G401.6 (cell line): ENCODE data around the gene GSG1L2.
A peak's percentile ranks its signal among the peaks of the same experiment; 100 is the strongest.
"Not testable (repeated sequence)": the region's sequence is repeated elsewhere in the genome, so short reads cannot be mapped to it uniquely, and the experiment has no call there.

ENCODE experiments used
- FAIRE-seq: peaks from 2 replicates; lab custom pipeline; 2012; peaks lifted over from hg19 to GRCh38; lab: Jason Lieb, UNC

The GSG1L2 gene

DNA sequence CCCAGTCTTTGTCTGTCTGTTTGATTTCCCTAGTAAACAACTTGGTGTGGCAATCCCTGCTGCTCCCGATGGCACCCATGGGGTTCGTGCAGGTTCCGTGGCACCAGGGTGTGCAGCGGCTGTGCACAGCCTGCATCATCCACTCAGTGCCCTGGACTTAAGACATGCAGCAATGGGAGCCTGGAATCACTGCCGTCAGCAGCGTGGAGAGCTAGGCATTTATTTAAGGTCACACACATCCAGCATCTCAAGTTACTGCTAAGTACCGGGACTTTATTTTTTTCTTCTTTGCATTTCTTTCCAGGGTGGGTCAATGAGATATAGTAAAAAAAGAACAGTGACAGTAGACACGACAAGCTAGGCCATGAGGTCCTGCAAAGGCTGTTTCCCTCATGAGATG, 33.3 kb downstream of the GSG1L2 start:
- no peak for FAIRE-seq

DNA sequence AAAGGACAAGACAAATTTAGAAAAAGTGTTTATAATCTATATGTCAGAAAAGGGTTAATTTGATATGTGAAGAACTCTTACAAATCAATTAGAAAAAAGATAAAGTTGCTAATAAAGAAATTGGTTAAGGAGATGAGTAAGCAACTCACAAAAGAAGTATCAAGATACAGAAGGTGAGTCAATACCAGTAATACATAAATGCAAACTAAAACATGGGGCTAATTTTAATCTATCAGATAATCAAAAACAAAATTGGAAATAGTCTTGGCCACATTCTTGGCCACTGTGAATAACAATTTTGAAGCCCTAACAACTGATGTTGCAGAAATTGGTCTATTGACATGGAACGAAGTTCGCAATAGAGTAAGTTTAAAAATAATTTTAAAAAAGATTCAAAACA, 37.3 kb downstream of the GSG1L2 start:
- FAIRE-seq: no peak

DNA sequence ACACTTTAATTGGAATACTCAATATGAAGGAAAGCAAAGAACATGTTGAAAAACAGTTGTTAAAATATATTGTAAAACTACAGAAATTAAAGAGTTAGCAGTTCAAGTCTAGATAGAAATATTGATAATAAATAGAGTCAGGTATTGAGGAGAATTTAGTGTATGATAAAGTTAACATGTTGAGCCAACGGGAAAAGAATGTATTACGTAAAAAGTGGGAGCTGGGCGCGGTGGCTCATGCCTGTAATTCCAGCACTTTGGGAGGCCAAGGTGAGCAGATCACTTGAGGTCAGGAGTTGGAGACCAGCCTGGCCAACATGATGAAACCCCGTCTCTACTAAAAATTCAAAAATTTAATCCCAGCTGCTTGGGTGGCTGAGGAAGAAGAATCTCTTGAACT, 38.4 kb downstream of the GSG1L2 start:
- not testable (repeated sequence) for FAIRE-seq

DNA sequence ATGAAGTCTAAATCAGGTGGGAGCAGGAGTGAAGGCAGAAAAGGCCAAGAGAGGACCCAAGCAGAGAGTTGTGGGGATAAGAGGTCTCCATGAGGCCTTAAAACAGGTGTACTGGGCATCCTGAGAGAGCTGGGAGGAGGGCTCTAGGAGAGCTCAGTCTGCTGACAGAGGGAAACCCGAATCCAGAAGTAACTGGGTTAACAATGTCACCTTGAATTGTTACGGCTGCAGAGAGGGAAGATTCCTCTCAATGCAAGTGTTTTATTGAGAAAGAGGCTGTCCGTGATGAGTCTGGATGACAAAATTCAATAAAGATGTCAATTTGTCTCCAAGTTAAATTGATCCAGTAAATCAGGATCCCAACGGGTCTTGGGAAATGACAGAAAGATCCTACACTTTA, 38.8 kb downstream of the GSG1L2 start:
- FAIRE-seq: no peak

DNA sequence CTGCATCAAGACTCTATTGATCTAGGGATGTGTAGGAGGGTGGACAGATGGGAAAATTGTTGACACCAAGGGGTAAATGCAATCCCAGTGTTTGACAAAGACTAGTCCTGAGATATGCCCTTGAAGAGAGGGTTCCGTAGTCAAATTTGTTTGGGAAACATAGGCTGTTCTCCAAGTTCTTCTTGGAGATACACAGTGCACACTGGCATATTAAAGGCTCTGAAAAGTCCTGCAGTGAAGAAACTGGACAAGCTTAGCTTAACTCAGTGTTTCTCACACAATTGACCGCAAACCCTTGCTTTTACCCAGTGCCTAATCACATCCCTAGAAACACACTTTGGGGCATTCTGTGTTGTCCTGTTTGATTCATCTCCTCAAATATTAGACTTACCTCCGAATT, 41.3 kb downstream of the GSG1L2 start:
- no peak for FAIRE-seq

DNA sequence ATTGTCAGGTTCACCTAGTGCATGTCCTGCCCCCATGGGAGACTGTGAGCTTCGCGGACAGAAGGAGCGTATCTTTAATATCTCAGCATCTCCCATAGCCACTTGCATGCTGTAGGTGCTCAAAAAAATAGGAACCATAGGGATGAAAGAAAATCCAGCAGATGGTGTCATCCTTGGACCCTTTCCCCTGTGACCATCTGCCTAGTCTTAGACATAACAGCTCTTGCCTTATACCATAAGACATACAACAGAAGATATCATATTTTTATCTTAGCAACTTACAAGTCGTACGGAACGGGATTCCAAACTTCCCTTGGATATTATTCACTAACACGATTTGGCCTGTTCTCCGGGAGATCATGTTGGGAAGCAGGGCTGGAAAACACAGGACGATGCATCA, 45.0 kb downstream of the GSG1L2 start:
- FAIRE-seq: no peak

DNA sequence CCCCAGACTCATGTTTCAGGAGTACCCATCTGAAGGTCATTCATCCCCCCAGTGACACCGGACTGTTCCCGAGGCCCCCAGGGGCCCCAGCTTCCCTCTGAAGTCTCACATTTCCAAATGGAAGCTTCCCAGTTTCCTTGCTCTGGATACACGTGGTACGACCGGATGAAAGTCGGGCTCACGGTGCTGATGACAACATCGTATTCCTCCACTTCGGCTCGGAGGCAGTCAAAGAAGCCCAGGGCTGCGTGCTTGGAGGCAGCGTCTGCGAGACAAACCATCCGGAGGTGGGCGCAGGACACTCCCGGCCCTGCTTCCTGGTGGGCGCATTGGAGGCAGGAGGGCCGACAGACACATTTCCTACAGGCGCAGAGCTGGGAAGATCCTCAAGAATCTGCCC, 49.2 kb downstream of the GSG1L2 start:
- no peak for FAIRE-seq

DNA sequence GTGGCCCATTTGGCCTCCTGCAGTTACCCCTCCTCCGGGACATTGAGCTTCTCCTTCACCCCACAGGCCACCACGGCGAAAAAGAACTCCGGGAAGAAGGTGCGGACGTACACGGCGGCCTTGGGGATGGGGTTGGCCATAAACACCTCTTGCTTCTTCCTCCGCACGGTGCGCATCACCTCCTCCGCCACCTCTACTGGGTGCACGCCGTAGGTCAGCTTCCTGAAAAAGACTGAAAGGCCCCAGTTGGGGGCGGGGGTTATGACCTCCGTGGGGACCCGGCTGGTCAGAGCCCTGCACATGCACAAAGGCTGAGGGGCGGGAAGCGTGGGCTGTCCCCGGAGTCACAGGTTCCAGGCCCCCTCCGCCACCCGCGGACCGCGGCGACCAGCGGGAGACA, 50.4 kb downstream of the GSG1L2 start:
- no peak for FAIRE-seq

DNA sequence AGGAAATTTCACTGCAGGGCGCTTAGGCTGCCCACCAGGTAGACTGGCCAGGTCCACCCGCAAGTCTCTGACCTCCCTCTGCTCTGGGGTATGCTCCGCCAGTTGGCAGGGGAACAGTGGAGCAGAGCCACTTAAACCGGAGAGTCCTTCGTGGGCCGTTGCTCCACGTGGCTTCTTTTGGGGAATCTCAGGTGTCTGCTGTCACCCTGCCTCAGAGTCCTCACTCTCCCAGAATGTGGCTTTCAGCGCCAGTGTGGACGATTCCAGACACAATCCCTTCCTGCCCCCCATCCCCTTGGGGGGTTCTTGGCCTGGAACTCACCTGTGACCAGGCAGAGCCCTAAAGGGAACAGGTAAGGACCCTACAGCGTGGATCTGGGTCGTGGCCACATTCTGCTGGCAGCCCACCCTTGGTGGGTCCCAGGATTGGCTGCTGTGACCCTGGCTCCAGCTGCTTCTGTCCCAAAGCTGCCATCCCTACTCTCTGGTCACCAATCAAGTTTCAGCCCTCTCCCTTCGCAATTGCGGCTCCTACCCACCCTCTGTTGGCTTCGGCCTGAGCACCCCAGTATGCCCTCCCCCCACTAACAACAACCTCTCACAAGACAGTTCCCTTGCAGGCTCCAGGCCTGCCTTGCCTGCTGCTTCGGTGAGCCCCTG, 52.7 kb downstream of the GSG1L2 start:
- FAIRE-seq: no peak

DNA sequence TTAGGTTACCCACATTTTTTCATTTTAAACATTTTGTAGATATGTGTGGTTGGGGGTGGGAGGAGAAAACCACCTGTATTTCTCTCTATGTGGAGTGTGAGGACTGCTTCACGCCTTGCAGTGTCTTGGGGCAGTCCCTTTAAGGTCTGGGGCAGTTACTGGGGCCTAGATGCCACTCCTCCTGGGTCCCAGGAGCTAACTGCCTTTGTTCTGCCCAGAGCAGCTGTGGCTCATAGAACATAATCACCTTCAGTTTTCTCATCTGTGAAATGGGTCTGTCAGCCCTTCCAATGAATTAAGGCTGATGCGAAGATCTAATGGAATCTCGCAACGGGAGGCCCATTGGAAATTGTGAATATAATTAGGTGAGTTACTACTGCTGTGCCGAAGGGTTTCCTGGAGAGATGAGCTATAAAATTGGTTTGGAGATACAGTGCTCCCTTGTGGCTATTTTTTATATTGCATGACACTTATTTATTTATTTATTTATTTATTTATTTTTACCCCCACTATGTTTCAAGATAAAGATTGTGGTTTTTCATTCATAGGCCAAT, 53.4 kb downstream of the GSG1L2 start:
- FAIRE-seq: peak; percentile 79

DNA sequence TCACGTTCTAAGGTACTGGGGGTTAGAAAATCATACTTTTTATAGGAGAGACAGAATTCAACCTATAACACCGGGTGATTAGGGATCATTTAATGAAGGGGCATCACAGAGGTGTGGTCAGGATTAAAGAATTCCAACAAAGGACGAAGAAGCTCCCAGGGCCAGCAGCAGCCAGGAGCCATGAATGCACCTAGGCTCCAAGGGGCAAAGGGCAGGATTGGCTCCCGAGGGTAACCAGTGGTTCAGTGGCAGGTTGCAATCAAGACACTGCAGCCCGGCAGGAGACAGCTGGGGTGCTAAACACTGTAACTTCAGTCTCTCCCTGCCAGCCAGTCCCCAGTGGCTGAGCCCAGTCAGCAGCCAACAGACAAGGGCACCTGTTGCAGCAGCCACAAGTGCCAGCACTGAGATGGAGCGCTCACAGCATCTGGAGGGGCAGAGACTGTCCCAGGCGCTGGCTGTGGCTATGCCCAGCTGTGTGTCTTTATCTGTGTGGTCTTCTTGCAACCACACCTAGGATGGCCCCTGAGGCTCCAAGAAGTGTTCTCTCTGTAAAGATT, 54.4 kb downstream of the GSG1L2 start:
- FAIRE-seq: no peak

DNA sequence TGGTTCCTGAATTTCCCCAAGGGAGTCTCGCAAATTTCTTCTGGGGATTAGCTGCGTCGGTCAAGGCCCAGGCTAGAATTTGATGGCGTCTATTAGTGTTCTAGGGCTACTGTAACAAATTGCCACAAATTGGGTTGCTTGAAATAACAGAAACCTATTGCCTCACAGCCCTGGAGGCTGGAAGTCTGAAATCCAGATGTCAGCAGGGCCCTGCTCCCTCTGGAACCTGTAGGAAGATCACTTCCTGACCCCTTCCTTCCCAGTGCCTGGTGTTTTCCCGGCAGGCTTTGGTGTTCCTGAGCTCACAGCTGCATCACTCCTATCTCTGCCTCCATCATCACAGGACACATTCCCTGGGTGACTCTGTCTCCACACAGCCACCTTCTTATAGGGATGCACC, 54.9 kb downstream of the GSG1L2 start:
- FAIRE-seq: no peak

DNA sequence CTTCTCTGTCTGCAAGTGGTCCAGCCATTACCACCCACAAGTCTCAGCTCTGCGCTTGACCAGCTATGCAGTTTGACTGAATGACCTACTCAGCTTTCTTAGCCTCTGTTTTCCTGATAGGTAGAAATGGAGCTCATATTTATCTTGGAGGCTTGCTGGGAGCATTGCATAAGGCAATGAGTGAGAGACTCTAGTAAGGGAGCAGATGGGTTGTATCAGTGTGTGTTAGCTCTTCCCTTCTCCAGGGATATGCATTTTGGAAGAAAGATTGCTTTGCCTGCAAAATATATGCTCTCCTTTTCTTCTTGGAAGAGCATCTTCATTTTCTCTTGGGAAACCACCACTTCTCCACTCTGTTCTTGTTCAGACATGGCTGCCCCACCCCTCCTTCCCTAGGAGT, 56.6 kb downstream of the GSG1L2 start:
- FAIRE-seq: no peak

DNA sequence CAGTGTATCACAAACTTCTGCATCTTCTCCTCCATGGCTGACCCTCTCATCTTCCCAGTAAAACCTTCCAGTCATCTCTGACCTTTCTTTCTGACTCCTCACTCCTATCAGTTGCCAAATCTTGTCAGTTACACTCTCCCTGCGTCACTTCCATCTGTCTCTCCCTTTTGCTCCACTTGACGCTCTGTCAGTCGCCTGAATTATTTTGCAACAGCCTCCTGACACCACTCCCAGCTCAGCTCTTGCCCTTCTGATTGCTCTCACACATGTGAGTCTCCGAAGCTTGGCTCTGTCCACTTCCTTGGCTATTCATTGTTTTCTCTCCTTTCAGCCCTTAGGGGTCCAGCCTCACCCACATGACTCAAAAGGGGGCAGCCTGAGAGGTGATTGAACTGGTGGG, 58.2 kb downstream of the GSG1L2 start:
- no peak for FAIRE-seq

DNA sequence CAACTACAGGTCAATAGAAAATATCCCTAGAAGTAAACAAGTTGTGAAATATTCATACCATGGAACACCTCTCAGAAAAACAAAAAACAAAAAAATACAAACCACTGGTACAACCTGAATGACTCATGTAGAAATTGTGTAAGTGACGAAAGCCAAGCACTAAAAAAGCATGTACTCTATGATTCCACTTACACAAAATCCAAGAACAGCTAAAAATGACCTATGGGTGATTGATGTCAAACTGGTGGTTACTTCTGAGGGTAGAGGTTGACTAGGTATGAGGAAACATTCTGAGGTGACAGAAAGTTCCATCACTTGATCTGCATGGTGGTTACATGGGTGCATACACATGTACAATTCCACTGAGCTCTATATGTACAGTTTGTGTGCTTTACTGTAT, 61.6 kb downstream of the GSG1L2 start:
- no peak for FAIRE-seq

DNA sequence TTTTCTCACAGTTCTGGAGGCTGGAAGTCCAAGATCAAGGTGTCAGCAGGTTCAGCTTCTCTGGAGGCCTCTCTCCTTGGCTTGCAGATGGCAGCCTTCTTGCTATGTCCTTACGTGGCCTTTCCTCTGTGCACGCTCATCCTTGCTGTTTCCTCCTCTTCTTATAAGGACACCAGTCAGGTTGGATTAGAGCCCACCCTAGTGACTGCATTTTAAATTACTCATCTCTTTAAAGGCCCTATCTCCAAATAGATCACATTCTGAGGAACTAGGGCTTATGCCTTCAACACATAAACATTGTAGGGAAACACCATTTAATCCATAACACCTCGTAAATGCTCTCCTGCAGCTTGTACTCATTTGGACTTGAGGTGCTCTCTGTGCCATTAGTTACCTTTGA, 66.8 kb downstream of the GSG1L2 start:
- no peak for FAIRE-seq
